GM18873 (cell line): ENCODE measurements around the gene RFNG.

Experiments
- ATAC-seq: cut with Tn5 transposase; IDR thresholded peaks from one replicate; pipeline ENCODE4 v1.9.1; 2021; ENCODE audit warnings: mild to moderate bottlenecking, moderate library complexity, moderate number of reproducible peaks; ENCODE audit not compliant: unreplicated experiment, low FRiP score

The RFNG gene

GRCh38 chr17:82090549-82091263, 39.1 kb upstream of the RFNG start:
- no peak for ATAC-seq

- ATAC-seq = no peak
These were observed 38.3 kb upstream of the RFNG start for GRCh38 chr17:82089723-82090548.

- no peak for ATAC-seq
These were observed 37.5 kb upstream of the RFNG start for GRCh38 chr17:82088838-82089722.

GRCh38 chr17:82087961-82088837, 36.6 kb upstream of the RFNG start:
- ATAC-seq = no peak

GRCh38 chr17:82086941-82087906, 35.6 kb upstream of the RFNG start:
- no peak for ATAC-seq

GRCh38 chr17:82085931-82086764, 34.5 kb upstream of the RFNG start:
- no peak for ATAC-seq

GRCh38 chr17:82085031-82085861, 33.6 kb upstream of the RFNG start:
- ATAC-seq = no peak

GRCh38 chr17:82084373-82085030, 32.9 kb upstream of the RFNG start:
- ATAC-seq = no peak

- ATAC-seq = no peak
These were observed 32.1 kb upstream of the RFNG start for GRCh38 chr17:82083533-82084359.

- ATAC-seq = no peak
These were observed 31.4 kb upstream of the RFNG start for GRCh38 chr17:82083009-82083408.

GRCh38 chr17:82082456-82082855, 30.8 kb upstream of the RFNG start:
- ATAC-seq = no peak

- no peak for ATAC-seq
These were observed 30.4 kb upstream of the RFNG start for GRCh38 chr17:82081966-82082365.

GRCh38 chr17:82081546-82081945, 29.9 kb upstream of the RFNG start:
- ATAC-seq = no peak

- no peak for ATAC-seq
These were observed 29.3 kb upstream of the RFNG start for GRCh38 chr17:82080789-82081464.
